K562 (cell line): ENCODE data around the gene LAMB1. TPM values are rescaled to one million over a fixed set of nuclear protein-coding genes. Genes with fewer than 3 reads are reported as not detected.

Source experiments
- ARID3A ChIP-seq: IDR thresholded peaks from 2 replicates; pipeline ENCODE4 v1.6.1; 2012; ENCODE audit warnings: low read depth, low read length, improper control_type of control experiment, borderline replicate concordance
- ARID4B ChIP-seq: sonication (generic); formaldehyde crosslinking; IDR thresholded peaks from 2 replicates; pipeline ENCODE4 v1.8.0; 2022; ENCODE audit warnings: mild to moderate bottlenecking, missing genetic modification reagents
- ESRRB ChIP-seq: fragments of 250-450 bp; sonication (Bioruptor Pico); IDR thresholded peaks from 2 replicates; pipeline ENCODE4 v1.5.0; 2020; ENCODE audit warnings: mild to moderate bottlenecking, moderate library complexity, borderline replicate concordance
- KAT7 ChIP-seq: sonication (generic); formaldehyde crosslinking; IDR thresholded peaks from 2 replicates; pipeline ENCODE4 v1.8.0; 2022; ENCODE audit warnings: missing genetic modification reagents, mild to moderate bottlenecking, borderline replicate concordance
- NELFE ChIP-seq: IDR thresholded peaks from 2 replicates; pipeline ENCODE4 v1.6.1; 2011; ENCODE audit warnings: mild to moderate bottlenecking; ENCODE audit not compliant: insufficient read depth, insufficient read length
- NR2C2 ChIP-seq, 2 experiments: fragments of 200-800 bp in 1 of 2; sonication (Bioruptor generic) in 1 of 2; sonication (generic) in 1 of 2; formaldehyde crosslinking in 1 of 2; IDR thresholded peaks; 2 replicates each; pipeline versions ENCODE4 v1.6.1 to v1.8.0; 2016 to 2022; ENCODE audit warnings: mild to moderate bottlenecking in 1 of 2, missing compliant biosample characterization in 1 of 2, missing genetic modification characterization in 1 of 2, missing genetic modification reagents in 1 of 2
- RERE ChIP-seq: sonication (generic); formaldehyde crosslinking; IDR thresholded peaks from 2 replicates; pipeline ENCODE4 v1.8.0; 2023; ENCODE audit warnings: missing genetic modification reagents, mild to moderate bottlenecking, borderline replicate concordance
- ZBTB33 ChIP-seq: sonication (generic); formaldehyde crosslinking; IDR thresholded peaks from 2 replicates; pipeline ENCODE4 v1.8.1; 2023; ENCODE audit warnings: mild to moderate bottlenecking, missing genetic modification reagents
- ZNF347 ChIP-seq: fragments of 450-650 bp; formaldehyde crosslinking; IDR thresholded peaks from 2 replicates; pipeline ENCODE4 v1.4.0; 2020; ENCODE audit warnings: low read depth, mild to moderate bottlenecking, moderate library complexity
- ZNF561 ChIP-seq: fragments of 450-650 bp; formaldehyde crosslinking; conservative IDR thresholded peaks from 2 replicates; pipeline ENCODE4 v1.4.0; 2020; ENCODE audit warnings: mild to moderate bottlenecking, moderate library complexity
- ZNF77 ChIP-seq: fragments of 250-450 bp; sonication (Bioruptor Pico); IDR thresholded peaks from 2 replicates; pipeline ENCODE4 v1.5.0; 2020
- polyA plus RNA-seq, 8 experiments: library from polyadenylated mRNA; depleted of rRNA in 4 of 8; stranded (reverse) in 5 of 8; unstranded in 3 of 8; fragments of >200 nt; fragmentation: Nextera tagmentation in 2 of 8; fragmentation: Illumina TruSeq in 1 of 8; extraction: Ambion mirVana in 2 of 8; extraction: Trizol in 1 of 8; gene quantifications; 2 replicates each; pipeline versions ENCODE4 v1.2.1 to v1.2.3, GENCODE V29; 2011 to 2014; ENCODE audit warnings: inconsistent platforms in 1 of 8, missing spikeins in 1 of 8
- total RNA-seq, 7 experiments: library from RNA; depleted of rRNA in 6 of 7; stranded (reverse); fragments of >200 nt in 6 of 7; fragmentation: Illumina TruSeq in 2 of 7; extraction: Trizol in 2 of 7; gene quantifications; 2 replicates each; pipeline versions ENCODE4 v1.2.1 to v1.2.3, GENCODE V29; 2011 to 2021; ENCODE audit warnings: low replicate concordance in 1 of 7

Gene LAMB1
- total and polyA plus RNA-seq, 9 of the 15 experiments (the other 6 are each of a cell fraction or from before 2014, with no cell fraction given) = 6.0 to 17.7 (median 12.3) TPM

GRCh38 chr7:108012499-108013430, 9.8 kb upstream of the LAMB1 start (continued):
- TF ChIP-seq ZBTB33 (CRISPR knock-in tag) (no peak), ARID3A (peak; percentile 98), ESRRB (no peak), ARID4B (CRISPR knock-in tag) (no peak), NR2C2 (CRISPR knock-in tag; IDR thresholded peaks at IDR 0.05) (no peak), NR2C2 (tag; IDR thresholded peaks at IDR 0.05) (peak; percentile 87), ZNF561 (CRISPR knock-in tag) (no peak), ZNF347 (CRISPR knock-in tag) (no peak), RERE (CRISPR knock-in tag) (no peak), ZNF77 (no peak), KAT7 (CRISPR knock-in tag) (0 out of 2 replicates have a peak, but pooled peaks have one; percentile 61), NELFE (no peak)
